ENCODE measurements around the gene ACMSD. TPM values are rescaled to one million over a fixed set of nuclear protein-coding genes. Genes with fewer than 3 reads are reported as not detected.

The ACMSD gene
- total and polyA plus RNA-seq, 5 donors from 2014 or later: not detected

- no peaks in the 10 kb centered on the region for H3K27me3 ChIP-seq (ENCODE audit: control insufficient read depth, insufficient read depth, low read length)
- DNase-seq: no peak
- Mint-ChIP-seq H3K36me3 (peaks cover 3% of the 10 kb centered on the region), H3K27ac (peak overlapping the region in 1 of 3 donors; percentile 20), H3K4me1 (no peaks in the 10 kb centered on the region), H3K9me3 (peaks cover 0 to 1% (median 0%) of the 10 kb centered on the region in 7 donors), H3K4me3 (no peak overlapping the region), H3K27me3 (peaks cover 4% of the 10 kb centered on the region)
- H3K4me1 ChIP-seq (ENCODE audit: control insufficient read depth, insufficient read depth, low read length, poor library complexity, severe bottlenecking): no peaks in the 10 kb centered on the region
- no peak for ATAC-seq (ENCODE audit: low read depth in 2 of 2)
- H3K27ac ChIP-seq (ENCODE audit: insufficient read depth, low read length, poor library complexity, severe bottlenecking): no peak overlapping the region
- H3K4me3 ChIP-seq (ENCODE audit: low read depth, low read length): no peak overlapping the region
- H3K9me3 ChIP-seq (ENCODE audit: control insufficient read depth in 2 of 2, low read length in 2 of 2): no peaks in the 10 kb centered on the region
- H3K36me3 ChIP-seq (ENCODE audit: control insufficient read depth, insufficient read depth, low read length): no peaks in the 10 kb centered on the region
Measured at GRCh38 chr2:134866498-134867099, 28.2 kb downstream of the ACMSD start.

- no peak for ATAC-seq (ENCODE audit: low read depth in 2 of 2)
Measured at GRCh38 chr2:134869946-134870736, 31.7 kb downstream of the ACMSD start.

GRCh38 chr2:134873152-134873551 lies 34.7 kb downstream of the ACMSD start:
- no peaks in the 10 kb centered on the region for H3K27me3 ChIP-seq (ENCODE audit: control insufficient read depth, insufficient read depth, low read length)
- DNase-seq (no peak), ATAC-seq (ENCODE audit: low read depth in 2 of 2) (no peak)
- no peak overlapping the region for H3K27ac ChIP-seq (ENCODE audit: insufficient read depth, low read length, poor library complexity, severe bottlenecking)
- Mint-ChIP-seq H3K36me3 (peaks cover 4% of the 10 kb centered on the region), H3K27ac (no peak overlapping the region), H3K9me3 (peaks cover 0 to 9% (median 0%) of the 10 kb centered on the region in 7 donors), H3K4me3 (no peak overlapping the region), H3K4me1 (no peaks in the 10 kb centered on the region), H3K27me3 (no peaks in the 10 kb centered on the region)
- no peaks in the 10 kb centered on the region for H3K9me3 ChIP-seq (ENCODE audit: control insufficient read depth in 2 of 2, low read length in 2 of 2)
- no peak overlapping the region for H3K4me3 ChIP-seq (ENCODE audit: low read depth, low read length)
- no peaks in the 10 kb centered on the region for H3K4me1 ChIP-seq (ENCODE audit: control insufficient read depth, insufficient read depth, low read length, poor library complexity, severe bottlenecking)
- H3K36me3 ChIP-seq (ENCODE audit: control insufficient read depth, insufficient read depth, low read length): no peaks in the 10 kb centered on the region

More at GRCh38 chr2:134869946-134870736, 31.7 kb downstream of the ACMSD start:
- H3K9me3 ChIP-seq (ENCODE audit: control insufficient read depth in 2 of 2, low read length in 2 of 2): no peaks in the 10 kb centered on the region
- no peaks in the 10 kb centered on the region for H3K4me1 Mint-ChIP-seq
- H3K27me3 Mint-ChIP-seq: no peaks in the 10 kb centered on the region
- H3K4me3 Mint-ChIP-seq: no peak overlapping the region
- peaks cover 3% of the 10 kb centered on the region for H3K36me3 Mint-ChIP-seq
- H3K9me3 Mint-ChIP-seq: peaks cover 0 to 1% (median 0%) of the 10 kb centered on the region in 7 donors
- H3K4me1 ChIP-seq (ENCODE audit: control insufficient read depth, insufficient read depth, low read length, poor library complexity, severe bottlenecking): no peaks in the 10 kb centered on the region
- no peak overlapping the region for H3K27ac ChIP-seq (ENCODE audit: insufficient read depth, low read length, poor library complexity, severe bottlenecking)
- no peak for DNase-seq
- no peaks in the 10 kb centered on the region for H3K36me3 ChIP-seq (ENCODE audit: control insufficient read depth, insufficient read depth, low read length)
- no peaks in the 10 kb centered on the region for H3K27me3 ChIP-seq (ENCODE audit: control insufficient read depth, insufficient read depth, low read length)
- no peak overlapping the region for H3K27ac Mint-ChIP-seq
- H3K4me3 ChIP-seq (ENCODE audit: low read depth, low read length): no peak overlapping the region

- peaks cover 4% of the 10 kb centered on the region for H3K36me3 Mint-ChIP-seq
- H3K9me3 Mint-ChIP-seq: peaks cover 0 to 17% (median 3%) of the 10 kb centered on the region in 7 donors
- H3K27ac ChIP-seq (ENCODE audit: insufficient read depth, low read length, poor library complexity, severe bottlenecking): no peak overlapping the region
- no peaks in the 10 kb centered on the region for H3K27me3 ChIP-seq (ENCODE audit: control insufficient read depth, insufficient read depth, low read length)
- DNase-seq (no peak), ATAC-seq (ENCODE audit: low read depth in 2 of 2) (no peak)
- peaks cover 0 to 11% of the 10 kb centered on the region in 2 experiments for H3K9me3 ChIP-seq (ENCODE audit: control insufficient read depth in 2 of 2, low read length in 2 of 2)
- H3K27me3 Mint-ChIP-seq: no peaks in the 10 kb centered on the region
- H3K4me3 ChIP-seq (ENCODE audit: low read depth, low read length): no peak overlapping the region
- H3K27ac Mint-ChIP-seq: no peak overlapping the region
- H3K4me1 Mint-ChIP-seq: no peaks in the 10 kb centered on the region
- no peaks in the 10 kb centered on the region for H3K36me3 ChIP-seq (ENCODE audit: control insufficient read depth, insufficient read depth, low read length)
- no peak overlapping the region for H3K4me3 Mint-ChIP-seq
- no peaks in the 10 kb centered on the region for H3K4me1 ChIP-seq (ENCODE audit: control insufficient read depth, insufficient read depth, low read length, poor library complexity, severe bottlenecking)
Measured at GRCh38 chr2:134875309-134875708, 36.9 kb downstream of the ACMSD start.

GRCh38 chr2:134882773-134883172 lies 44.4 kb downstream of the ACMSD start:
- no peaks in the 10 kb centered on the region for H3K4me1 Mint-ChIP-seq
- no peak overlapping the region for H3K4me3 Mint-ChIP-seq
- peaks cover under 1% of the 10 kb centered on the region for H3K27me3 ChIP-seq (ENCODE audit: control insufficient read depth, insufficient read depth, low read length)
- H3K27ac Mint-ChIP-seq: no peak overlapping the region
- DNase-seq (no peak), ATAC-seq (ENCODE audit: low read depth in 2 of 2) (no peak)
- H3K36me3 ChIP-seq (ENCODE audit: control insufficient read depth, insufficient read depth, low read length): no peaks in the 10 kb centered on the region
- H3K9me3 ChIP-seq (ENCODE audit: control insufficient read depth in 2 of 2, low read length in 2 of 2): peaks cover 0 to 11% of the 10 kb centered on the region in 2 experiments
- H3K27ac ChIP-seq (ENCODE audit: insufficient read depth, low read length, poor library complexity, severe bottlenecking): no peak overlapping the region
- H3K9me3 Mint-ChIP-seq: peaks cover 0 to 16% (median 2%) of the 10 kb centered on the region in 7 donors
- H3K27me3 Mint-ChIP-seq: no peaks in the 10 kb centered on the region
- no peaks in the 10 kb centered on the region for H3K4me1 ChIP-seq (ENCODE audit: control insufficient read depth, insufficient read depth, low read length, poor library complexity, severe bottlenecking)
- H3K36me3 Mint-ChIP-seq: peaks cover 5% of the 10 kb centered on the region
- H3K4me3 ChIP-seq (ENCODE audit: low read depth, low read length): no peak overlapping the region

GRCh38 chr2:134883552-134884293 lies 45.3 kb downstream of the ACMSD start:
- no peak overlapping the region for H3K4me3 Mint-ChIP-seq
- Histone ChIP-seq H3K27me3 (ENCODE audit: control insufficient read depth, insufficient read depth, low read length) (peaks cover 5% of the 10 kb centered on the region), H3K4me1 (ENCODE audit: control insufficient read depth, insufficient read depth, low read length, poor library complexity, severe bottlenecking) (no peaks in the 10 kb centered on the region), H3K4me3 (ENCODE audit: low read depth, low read length) (no peak overlapping the region), H3K9me3 (ENCODE audit: control insufficient read depth in 2 of 2, low read length in 2 of 2) (peaks cover 0 to 6% of the 10 kb centered on the region in 2 experiments), H3K27ac (ENCODE audit: insufficient read depth, low read length, poor library complexity, severe bottlenecking) (no peak overlapping the region), H3K36me3 (ENCODE audit: control insufficient read depth, insufficient read depth, low read length) (no peaks in the 10 kb centered on the region)
- H3K36me3 Mint-ChIP-seq: peaks cover 5% of the 10 kb centered on the region
- peaks cover 0 to 13% (median 2%) of the 10 kb centered on the region in 7 donors for H3K9me3 Mint-ChIP-seq
- no peak for ATAC-seq (ENCODE audit: low read depth in 2 of 2)
- DNase-seq: no peak
- H3K27ac Mint-ChIP-seq: no peak overlapping the region
- H3K27me3 Mint-ChIP-seq: no peaks in the 10 kb centered on the region
- H3K4me1 Mint-ChIP-seq: no peaks in the 10 kb centered on the region

GRCh38 chr2:134884435-134884834 lies 46.0 kb downstream of the ACMSD start:
- ATAC-seq (ENCODE audit: low read depth in 2 of 2) (no peak), DNase-seq (no peak)
- no peak overlapping the region for H3K4me3 ChIP-seq (ENCODE audit: low read depth, low read length)
- H3K4me1 ChIP-seq (ENCODE audit: control insufficient read depth, insufficient read depth, low read length, poor library complexity, severe bottlenecking): no peaks in the 10 kb centered on the region
- no peaks in the 10 kb centered on the region for H3K27me3 Mint-ChIP-seq
- peaks cover 5% of the 10 kb centered on the region for H3K27me3 ChIP-seq (ENCODE audit: control insufficient read depth, insufficient read depth, low read length)
- H3K36me3 ChIP-seq (ENCODE audit: control insufficient read depth, insufficient read depth, low read length): no peaks in the 10 kb centered on the region
- no peak overlapping the region for H3K27ac ChIP-seq (ENCODE audit: insufficient read depth, low read length, poor library complexity, severe bottlenecking)
- H3K9me3 ChIP-seq (ENCODE audit: control insufficient read depth in 2 of 2, low read length in 2 of 2): no peaks in the 10 kb centered on the region
- H3K4me1 Mint-ChIP-seq: no peaks in the 10 kb centered on the region
- no peak overlapping the region for H3K4me3 Mint-ChIP-seq
- H3K27ac Mint-ChIP-seq: no peak overlapping the region
- H3K36me3 Mint-ChIP-seq: peaks cover 5% of the 10 kb centered on the region
- peaks cover 0 to 6% (median 2%) of the 10 kb centered on the region in 7 donors for H3K9me3 Mint-ChIP-seq

All from CD4-positive, CD25-positive, alpha-beta regulatory T cell (primary cell).